GF-D8 (cell line): ENCODE data around the gene STUM.
A peak's percentile ranks its signal among the peaks of the same experiment; 100 is the strongest.
"Not testable (repeated sequence)": the region's sequence is repeated elsewhere in the genome, so short reads cannot be mapped to it uniquely, and the experiment has no call there.

Experiments
- DNase-seq: peaks from one replicate; lab custom pipeline; 2025; lab: John Stamatoyannopoulos, UW

STUM gene

GRCh38 chr1:226604560-226605317 lies 56.2 kb downstream of the STUM start:
- DNase-seq: no peak

- DNase-seq: no peak
Measured at GRCh38 chr1:226605318-226605950, 56.9 kb downstream of the STUM start.

- no peak for DNase-seq
Measured at GRCh38 chr1:226606311-226607267, 58.0 kb downstream of the STUM start.

GRCh38 chr1:226607268-226607660 lies 58.7 kb downstream of the STUM start:
- DNase-seq: no peak

- DNase-seq: no peak
Measured at GRCh38 chr1:226607821-226608220, 59.3 kb downstream of the STUM start.

- DNase-seq: no peak
Measured at GRCh38 chr1:226608699-226609505, 60.3 kb downstream of the STUM start.

GRCh38 chr1:226609836-226610455 lies 61.4 kb downstream of the STUM start:
- DNase-seq: no peak

- DNase-seq: no peak
Measured at GRCh38 chr1:226610671-226611070, 62.1 kb downstream of the STUM start.

- no peak for DNase-seq
Measured at GRCh38 chr1:226611301-226611700, 62.7 kb downstream of the STUM start.

GRCh38 chr1:226611980-226612379 lies 63.4 kb downstream of the STUM start:
- DNase-seq: not testable (repeated sequence)

GRCh38 chr1:226615876-226616275 lies 67.3 kb downstream of the STUM start:
- no peak for DNase-seq

- DNase-seq: no peak
Measured at GRCh38 chr1:226616636-226617035, 68.1 kb downstream of the STUM start.

GRCh38 chr1:226617109-226617508 lies 68.5 kb downstream of the STUM start:
- DNase-seq: no peak

GRCh38 chr1:226617719-226618118 lies 69.2 kb downstream of the STUM start:
- not testable (repeated sequence) for DNase-seq

- DNase-seq: no peak
Measured at GRCh38 chr1:226618380-226618779, 69.8 kb downstream of the STUM start.

- DNase-seq: no peak
Measured at GRCh38 chr1:226619031-226619430, 70.5 kb downstream of the STUM start.

GRCh38 chr1:226622012-226622411 lies 73.4 kb downstream of the STUM start:
- DNase-seq: no peak

- no peak for DNase-seq
Measured at GRCh38 chr1:226624526-226624925, 76.0 kb downstream of the STUM start.

- DNase-seq: no peak
Measured at GRCh38 chr1:226625326-226625725, 76.8 kb downstream of the STUM start.

GRCh38 chr1:226625832-226626576 lies 77.4 kb downstream of the STUM start:
- no peak for DNase-seq

GRCh38 chr1:226626577-226626956 lies 78.0 kb downstream of the STUM start:
- peak; percentile 30 for DNase-seq
